IMR-90 (cell line): ENCODE data around the gene CLCN6. TPM values are rescaled to one million over a fixed set of nuclear protein-coding genes. Genes with fewer than 3 reads are reported as not detected.

Experiments
- ATAC-seq: fragments of 200-7000 bp; cut with Tn5 transposase; 2 replicates; pipeline ENCODE4 v1.9.1; 2020; ENCODE audit warnings: low read depth, mild to moderate bottlenecking, moderate library complexity
- BruUV-seq: library from RNA; stranded (reverse); fragments of 400-500 nt; replicated peaks from 2 replicates; lab custom pipeline; 2021; lab: Mats Ljungman, UMichigan
- CTCF ChIA-PET: fragments of 300-600 bp; formaldehyde crosslinking; extraction: SDS; loops from one replicate; lab custom pipeline; 2021; ENCODE audit warnings: antibody characterized with exemption; lab: Yijun Ruan, JAX
- POLR2A ChIA-PET: fragments of 300-600 bp; sonication (Branson Sonifier 250); formaldehyde crosslinking; loops from one replicate; lab custom pipeline; 2022; ENCODE audit warnings: antibody characterized with exemption; ENCODE audit not compliant: unreplicated experiment; lab: Charles Lee
- DNase-seq: peaks from one replicate; pipeline ENCODE4 v3.0.0; 2013
- H2AFZ ChIP-seq: replicated peaks from 2 replicates; pipeline ENCODE3; 2013; ENCODE audit warnings: low read length, mild to moderate bottlenecking; ENCODE audit not compliant: poor library complexity
- H2AK5ac ChIP-seq: 2 replicates; pipeline ENCODE4 v1.6.1; 2013; ENCODE audit warnings: low read depth, low read length, inconsistent platforms
- H2AK9ac ChIP-seq: replicated peaks from 2 replicates; pipeline ENCODE3; 2013; ENCODE audit warnings: mild to moderate bottlenecking, low read depth, low read length, moderate library complexity; ENCODE audit not compliant: poor library complexity
- H2BK120ac ChIP-seq: 2 replicates; pipeline ENCODE4 v1.6.1; 2013; ENCODE audit warnings: low read depth, low read length, inconsistent platforms
- H2BK15ac ChIP-seq: 3 replicates; pipeline ENCODE4 v1.6.1; 2013; ENCODE audit warnings: low read depth, low read length, inconsistent platforms
- H2BK20ac ChIP-seq: 2 replicates; pipeline ENCODE4 v1.6.1; 2013; ENCODE audit warnings: low read depth, mild to moderate bottlenecking, inconsistent platforms, low read length, moderate library complexity
- H2BK5ac ChIP-seq: 2 replicates; pipeline ENCODE4 v1.6.1; 2013; ENCODE audit warnings: mild to moderate bottlenecking, low read depth, low read length, inconsistent platforms; ENCODE audit not compliant: poor library complexity, severe bottlenecking
- H3K14ac ChIP-seq: replicated peaks from 2 replicates; pipeline ENCODE4 v1.6.1; 2013; ENCODE audit warnings: low read depth, low read length, inconsistent platforms
- H3K18ac ChIP-seq: 2 replicates; pipeline ENCODE4 v1.6.1; 2013; ENCODE audit warnings: low read depth, low read length, control low read depth
- H3K23ac ChIP-seq: 2 replicates; pipeline ENCODE4 v1.6.1; 2013; ENCODE audit warnings: low read depth, low read length, inconsistent platforms
- H3K27ac ChIP-seq: 2 replicates; pipeline ENCODE4 v1.5.1; 2013; ENCODE audit warnings: mild to moderate bottlenecking, control low read depth, low read length; ENCODE audit not compliant: insufficient read depth
- H3K27me3 ChIP-seq: 2 replicates; pipeline ENCODE4 v1.6.1; 2013; ENCODE audit warnings: low read length; ENCODE audit not compliant: control insufficient read depth, insufficient read depth
- H3K36me3 ChIP-seq: 2 replicates; pipeline ENCODE4 v1.6.1; 2013; ENCODE audit warnings: low read length, mixed read lengths; ENCODE audit not compliant: control insufficient read depth, insufficient read depth
- H3K4ac ChIP-seq: 2 replicates; pipeline ENCODE4 v1.6.1; 2013; ENCODE audit warnings: low read depth, low read length, inconsistent platforms
- H3K4me1 ChIP-seq: 2 replicates; pipeline ENCODE4 v1.6.1; 2013; ENCODE audit warnings: low read length, mixed read lengths; ENCODE audit not compliant: control insufficient read depth, insufficient read depth
- H3K4me2 ChIP-seq: 2 replicates; pipeline ENCODE4 v1.6.1; 2013; ENCODE audit warnings: low read depth, mild to moderate bottlenecking, control low read depth, low read length, moderate library complexity
- H3K4me3 ChIP-seq: 2 replicates; pipeline ENCODE4 v1.5.1; 2013; ENCODE audit warnings: low read depth, mild to moderate bottlenecking, control low read depth, low read length, moderate library complexity; ENCODE audit not compliant: insufficient read depth
- H3K56ac ChIP-seq: 2 replicates; pipeline ENCODE4 v1.6.1; 2013; ENCODE audit warnings: low read length, inconsistent platforms; ENCODE audit not compliant: insufficient read depth; ENCODE audit errors: extremely low read depth
- H3K79me1 ChIP-seq, 2 experiments: 2 replicates each; pipeline ENCODE4 v1.6.1; 2013; ENCODE audit warnings: low read length in 2 of 2, inconsistent platforms in 1 of 2, low read depth in 1 of 2
- H3K9ac ChIP-seq: 2 replicates; pipeline ENCODE4 v1.6.1; 2013; ENCODE audit warnings: low read depth, low read length, control low read depth
- H3K9me1 ChIP-seq: 2 replicates; pipeline ENCODE4 v1.6.1; 2013; ENCODE audit warnings: low read length, inconsistent platforms; ENCODE audit not compliant: insufficient read depth
- H3K9me3 ChIP-seq: 2 replicates; pipeline ENCODE4 v1.6.1; 2013; ENCODE audit warnings: low read length; ENCODE audit not compliant: control insufficient read depth, insufficient read depth
- H4K20me1 ChIP-seq: 2 replicates; pipeline ENCODE4 v1.6.1; 2013; ENCODE audit warnings: low read length, inconsistent platforms; ENCODE audit not compliant: insufficient read depth
- H4K5ac ChIP-seq: 2 replicates; pipeline ENCODE4 v1.6.1; 2013; ENCODE audit warnings: mild to moderate bottlenecking, low read depth, low read length, control low read depth
- H4K8ac ChIP-seq, 2 experiments: 2 replicates each; pipeline ENCODE4 v1.6.1; 2013; ENCODE audit warnings: low read depth in 2 of 2, low read length in 2 of 2, control low read depth in 1 of 2, inconsistent platforms in 1 of 2
- H4K91ac ChIP-seq: 2 replicates; pipeline ENCODE4 v1.6.1; 2013; ENCODE audit warnings: low read depth, low read length, inconsistent platforms; ENCODE audit not compliant: insufficient read depth
- BHLHE40 ChIP-seq: fragments of 150-350 bp; IDR thresholded peaks from 2 replicates; pipeline ENCODE4 v1.6.1; 2016; ENCODE audit warnings: mild to moderate bottlenecking, low read depth, low read length
- CEBPB ChIP-seq: IDR thresholded peaks from 2 replicates; pipeline ENCODE4 v1.6.1; 2012; ENCODE audit warnings: low read depth, low read length, improper control_type of control experiment
- CHD1 ChIP-seq: IDR thresholded peaks from 2 replicates; pipeline ENCODE4 v1.6.1; 2012; ENCODE audit warnings: low read depth, low read length, improper control_type of control experiment
- CTCF ChIP-seq: conservative IDR thresholded peaks from 2 replicates; pipeline ENCODE4 v1.5.1; 2012; ENCODE audit warnings: mild to moderate bottlenecking, low read depth, low read length, improper control_type of control experiment
- ELK1 ChIP-seq: fragments of 150-350 bp; IDR thresholded peaks from 2 replicates; pipeline ENCODE4 v1.6.1; 2016; ENCODE audit warnings: low read depth, mild to moderate bottlenecking, low read length, moderate library complexity, borderline replicate concordance
- FOS ChIP-seq: fragments of 150-350 bp; IDR thresholded peaks from 2 replicates; pipeline ENCODE4 v1.6.1; 2016; ENCODE audit warnings: low read depth, low read length
- MAFK ChIP-seq: IDR thresholded peaks from 2 replicates; pipeline ENCODE4 v1.6.1; 2012; ENCODE audit warnings: low read depth, low read length, improper control_type of control experiment
- MXI1 ChIP-seq: IDR thresholded peaks from 2 replicates; pipeline ENCODE4 v1.6.1; 2012; ENCODE audit warnings: low read depth, mild to moderate bottlenecking, low read length, moderate library complexity, borderline replicate concordance
- POLR2A ChIP-seq: IDR thresholded peaks from 2 replicates; pipeline ENCODE4 v1.6.1; 2012; ENCODE audit warnings: mild to moderate bottlenecking, low read depth, low read length
- RAD21 ChIP-seq: IDR thresholded peaks from 2 replicates; pipeline ENCODE4 v1.6.1; 2012; ENCODE audit warnings: low read length, improper control_type of control experiment
- RCOR1 ChIP-seq: IDR thresholded peaks from 2 replicates; pipeline ENCODE4 v1.6.1; 2012; ENCODE audit warnings: mild to moderate bottlenecking, low read length, improper control_type of control experiment; ENCODE audit not compliant: insufficient replicate concordance
- RFX5 ChIP-seq: IDR thresholded peaks from 2 replicates; pipeline ENCODE4 v1.8.0; 2012; ENCODE audit warnings: low read depth, mild to moderate bottlenecking, low read length, moderate library complexity
- SMC3 ChIP-seq: fragments of 150-350 bp; IDR thresholded peaks from 2 replicates; pipeline ENCODE4 v1.6.1; 2016; ENCODE audit warnings: low read depth, mild to moderate bottlenecking, antibody characterized with exemption, low read length, moderate library complexity
- WGBS, 2 experiments: methylation state at CpG; one replicate each; pipeline versions ENCODE4 v1.1.5 to v1.1.7; 2013; ENCODE audit warnings: missing lambda C conversion rate in 2 of 2; ENCODE audit not compliant: insufficient read length in 1 of 2; ENCODE audit errors: extremely low coverage in 2 of 2; 5-methylcytosine and 5-hydroxymethylcytosine counted together
- dilution Hi-C: fragments of 300-500 bp; cut with HindIII; formaldehyde crosslinking; loops from one replicate; pipeline ENCODE4 v1.14.3; 2018; ENCODE audit warnings: low sequenced_read_pairs; ENCODE audit not compliant: unreplicated experiment
- in situ Hi-C: fragments of 300-500 bp; cut with MboI; formaldehyde crosslinking; loops from 3 replicates; pipeline ENCODE4 v1.14.3; 2019; ENCODE audit warnings: low sequenced_read_pairs, inconsistent platforms, mixed read lengths
- intact Hi-C: fragments of 100-400 bp; cut with micrococcal nuclease; formaldehyde crosslinking; loops from 2 replicates; pipeline ENCODE4 v1.10.0; 2022
- polyA plus RNA-seq, 3 experiments: library from polyadenylated mRNA; depleted of rRNA; stranded (reverse); fragments of >200 nt; gene quantifications; 2 replicates each; pipeline ENCODE4 v1.2.3, GENCODE V29; 2012; ENCODE audit warnings: low replicate concordance in 1 of 3
- total RNA-seq: library from RNA; depleted of rRNA; stranded (reverse); fragments of >200 nt; gene quantifications from 2 replicates; pipeline ENCODE4 v1.2.3, GENCODE V29; 2012
- TF ChIP-seq, protein P1 (sequence below): fragments of 150-350 bp; IDR thresholded peaks from 2 replicates; pipeline ENCODE4 v1.6.1; 2017; ENCODE audit warnings: mild to moderate bottlenecking, antibody characterized with exemption, low read length, low read depth

The CLCN6 gene
- total and polyA plus RNA-seq, 2 of the 4 experiments (the other 2 are of a cell fraction), result 4.1 to 10.6 TPM

- Histone ChIP-seq H2BK5ac (peak overlapping the region; percentile 71), H3K9ac (peak overlapping the region; percentile 50), H2AFZ (peak overlapping the region; percentile 98), H2BK120ac (peak overlapping the region; percentile 71; the same call in 1 of the 2 replicates), H4K20me1 (no peaks in the 10 kb centered on the region; the same call in 1 of the 2 replicates), H3K27ac (peak overlapping the region; percentile 59), H3K23ac (peak overlapping the region; percentile 88), H3K18ac (no peak overlapping the region; the same call in 1 of the 2 replicates), H3K79me1 (peaks cover 12 to 61% of the 10 kb centered on the region in 2 experiments; a peak in 3 of 4 replicates), H3K4ac (peak overlapping the region; percentile 86), H2BK20ac (no peak overlapping the region), H3K4me1 (peaks cover 13% of the 10 kb centered on the region), H2AK5ac (peak overlapping the region; percentile 72), H3K56ac (peak overlapping the region; percentile 66; the same call in 1 of the 2 replicates), H4K8ac (peak overlapping the region; percentile 63 to 84; a peak in 3 of 4 replicates), H3K27me3 (no peaks in the 10 kb centered on the region), H3K14ac (peak overlapping the region; percentile 88), H3K9me1 (no peaks in the 10 kb centered on the region; the same call in 1 of the 2 replicates), H4K91ac (peak overlapping the region; percentile 76), H3K36me3 (peaks cover 10% of the 10 kb centered on the region), H2AK9ac (peak overlapping the region; percentile 96), H2BK15ac (0 out of 3 replicates have a peak overlapping the region, but pooled peaks have one; percentile 15), H3K9me3 (no peaks in the 10 kb centered on the region), H4K5ac (peak overlapping the region; percentile 62), H3K4me3 (peak overlapping the region; percentile 67), H3K4me2 (peak overlapping the region; percentile 94)
- CTCF ChIA-PET, result interaction anchor here (0.6 to 1.2 kb wide), 2 partner anchors 22 to 84 kb away, joined by 3 read pairs; no protein-coding TSS in a partner anchor
- POLR2A ChIA-PET, result interaction anchor here (0.5 to 0.7 kb wide), 2 partner anchors 102 to 449 kb away, joined by 4 to 5 read pairs; no protein-coding TSS in a partner anchor
- in situ Hi-C loops, result no loop called here
- no TSS peak for BruUV-seq
- intact Hi-C loops, result no loop called here
- DNase-seq (peak; percentile 21), ATAC-seq (peak; percentile 4)
- dilution Hi-C loops, result no loop called here
- 0% methylated on average over 4 of the region's 20 CpGs; no CpG with 5 or more reads in 1 of the 2 experiments for WGBS, 2 experiments
- TF ChIP-seq CHD1 (no peak), SMC3 (no peak), CEBPB (no peak), RFX5 (no peak), MAFK (no peak), POLR2A (no peak), CTCF (no peak), MXI1 (no peak), FOS (no peak), ELK1 (no peak), BHLHE40 (no peak), RAD21 (no peak), RCOR1 (no peak)
- TF ChIP-seq, protein P1, sequence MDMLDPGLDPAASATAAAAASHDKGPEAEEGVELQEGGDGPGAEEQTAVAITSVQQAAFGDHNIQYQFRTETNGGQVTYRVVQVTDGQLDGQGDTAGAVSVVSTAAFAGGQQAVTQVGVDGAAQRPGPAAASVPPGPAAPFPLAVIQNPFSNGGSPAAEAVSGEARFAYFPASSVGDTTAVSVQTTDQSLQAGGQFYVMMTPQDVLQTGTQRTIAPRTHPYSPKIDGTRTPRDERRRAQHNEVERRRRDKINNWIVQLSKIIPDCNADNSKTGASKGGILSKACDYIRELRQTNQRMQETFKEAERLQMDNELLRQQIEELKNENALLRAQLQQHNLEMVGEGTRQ, result no peak
Observed at GRCh38 chr1:11806307-11806936, 431 bp downstream of the CLCN6 start.
